Measurements from ENCODE around the gene DBR1.

- no peak for TF ChIP-seq POLR2AphosphoS5 (IDR thresholded peaks at IDR 0.05)
- TF ChIP-seq CTCF (IDR thresholded peaks at IDR 0.05) = no peak
These were observed 49.9 kb downstream of the DBR1 start for GRCh38 chr3:138124706-138125355.

All from upper lobe of left lung (tissue), 4 donors.